ENCODE measurements around the gene UBA3. TPM values are rescaled to one million over a fixed set of nuclear protein-coding genes. Genes with fewer than 3 reads are reported as not detected.

UBA3 gene
- total and polyA plus RNA-seq, 2 of the 13 experiments (the other 11 are each of a cell fraction or from before 2014, with no cell fraction given): 40.7 to 49.0 TPM

- TF ChIP-seq FOXC1 (CRISPR knock-in tag; IDR thresholded peaks at IDR 0.05; ENCODE audit: borderline replicate concordance): peak; percentile 93
- TF ChIP-seq MBD4 (IDR thresholded peaks at IDR 0.05; ENCODE audit: borderline replicate concordance, low read length): no peak
- TF ChIP-seq ZFP36L1 (CRISPR knock-in tag; IDR thresholded peaks at IDR 0.05): no peak
- peak; percentile 16; the same call in 1 of the 2 replicates for TF ChIP-seq KDM3A (CRISPR knock-in tag; IDR thresholded peaks at IDR 0.05; ENCODE audit: low read depth)
- no peak for TF ChIP-seq FIP1L1 (IDR thresholded peaks at IDR 0.05; ENCODE audit: borderline replicate concordance, insufficient read depth, low read depth, low read length)
- TF ChIP-seq ERF (CRISPR knock-in tag; IDR thresholded peaks at IDR 0.05): peak; percentile 83; the same call in 1 of the 2 replicates
- TF ChIP-seq ZNF260 (CRISPR knock-in tag; IDR thresholded peaks at IDR 0.05; ENCODE audit: borderline replicate concordance, low read depth): 0 out of 2 replicates have a peak, but pooled peaks have one; percentile 43
- peak; percentile 13; the same call in 1 of the 2 replicates for TF ChIP-seq MEF2D (CRISPR knock-in tag; IDR thresholded peaks at IDR 0.05)
- peak; percentile 91 for TF ChIP-seq GABPB1 (CRISPR knock-in tag; IDR thresholded peaks at IDR 0.05)
- TF ChIP-seq ZFP62 (CRISPR knock-in tag; IDR thresholded peaks at IDR 0.05): no peak
- no peak for TF ChIP-seq ZKSCAN1 (IDR thresholded peaks at IDR 0.05; ENCODE audit: low read length)
- TF ChIP-seq ZSCAN12 (CRISPR knock-in tag; IDR thresholded peaks at IDR 0.05): peak; percentile 61; the same call in 1 of the 2 replicates
- no peak for TF ChIP-seq MLX (CRISPR knock-in tag; IDR thresholded peaks at IDR 0.05)
- TF ChIP-seq NR2F6 (IDR thresholded peaks at IDR 0.05): no peak
- no peak for TF ChIP-seq NR2F6 (CRISPR knock-in tag; IDR thresholded peaks at IDR 0.05)
- no peak; the same call in 1 of the 2 replicates for TF ChIP-seq SRY (CRISPR knock-in tag; IDR thresholded peaks at IDR 0.05)
- TF ChIP-seq ZFYVE20 (CRISPR knock-in tag; IDR thresholded peaks at IDR 0.05; ENCODE audit: borderline replicate concordance, low read depth): 0 out of 2 replicates have a peak, but pooled peaks have one; percentile 46
- TF ChIP-seq NCOA5 (CRISPR knock-in tag; IDR thresholded peaks at IDR 0.05): no peak
- TF ChIP-seq HHEX (CRISPR knock-in tag; IDR thresholded peaks at IDR 0.05): no peak
- TF ChIP-seq ZNF615 (CRISPR knock-in tag; IDR thresholded peaks at IDR 0.05; ENCODE audit: borderline replicate concordance): 0 out of 2 replicates have a peak, but pooled peaks have one; percentile 70
- TF ChIP-seq SP1 (IDR thresholded peaks at IDR 0.05): no peak
- TF ChIP-seq SP1 (CRISPR knock-in tag; IDR thresholded peaks at IDR 0.05): no peak
- no peak for TF ChIP-seq CEBPZ (IDR thresholded peaks at IDR 0.05; ENCODE audit: low read length)
- 0 out of 2 replicates have a peak, but pooled peaks have one; percentile 51 for TF ChIP-seq ZNF143 (CRISPR knock-in tag; IDR thresholded peaks at IDR 0.05)
- TF ChIP-seq KDM2A (CRISPR knock-in tag; IDR thresholded peaks at IDR 0.05; ENCODE audit: borderline replicate concordance, low read depth): peak; percentile 97
- TF ChIP-seq ZNF274 (CRISPR knock-in tag; IDR thresholded peaks at IDR 0.05): peak; percentile 76; the same call in 1 of the 2 replicates
- peak; percentile 93; the same call in 1 of the 2 replicates for TF ChIP-seq KAT7 (CRISPR knock-in tag; IDR thresholded peaks at IDR 0.05; ENCODE audit: borderline replicate concordance)
- TF ChIP-seq ZBTB7A (CRISPR knock-in tag; IDR thresholded peaks at IDR 0.05): no peak
- peak; percentile 91 for TF ChIP-seq MTERF4 (CRISPR knock-in tag; IDR thresholded peaks at IDR 0.05)
Measured at GRCh38 chr3:69013253-69014021, 66.7 kb downstream of the UBA3 start, which contains the start of gene EOGT (continued).
